NB4 (cell line): ENCODE results near the gene CAMK2B.

ENCODE experiments used
- CTCF ChIP-seq: IDR thresholded peaks from one replicate; pipeline ENCODE4 v1.5.1; 2012; ENCODE audit warnings: low read depth, low read length
- MAX ChIP-seq: IDR thresholded peaks from 2 replicates; pipeline ENCODE4 v1.6.1; 2011; ENCODE audit warnings: low read depth, low read length
- POLR2A ChIP-seq: IDR thresholded peaks from 2 replicates; pipeline ENCODE4 v1.6.1; 2011; ENCODE audit warnings: mild to moderate bottlenecking; ENCODE audit not compliant: insufficient read length; ENCODE audit errors: extremely low read depth

GRCh38 chr7:44267178-44267577 lies 58.2 kb downstream of the CAMK2B start:
- TF ChIP-seq CTCF: no peak
- no peak for TF ChIP-seq MAX
- TF ChIP-seq POLR2A: no peak
